Measurements from ENCODE around the gene KCNQ1OT1. TPM values are rescaled to one million over a fixed set of nuclear protein-coding genes. Genes with fewer than 3 reads are reported as not detected.

KCNQ1OT1 gene
- total and polyA plus RNA-seq, 4 donors = 0.05 to 4.9 (median 0.61) TPM

DNA sequence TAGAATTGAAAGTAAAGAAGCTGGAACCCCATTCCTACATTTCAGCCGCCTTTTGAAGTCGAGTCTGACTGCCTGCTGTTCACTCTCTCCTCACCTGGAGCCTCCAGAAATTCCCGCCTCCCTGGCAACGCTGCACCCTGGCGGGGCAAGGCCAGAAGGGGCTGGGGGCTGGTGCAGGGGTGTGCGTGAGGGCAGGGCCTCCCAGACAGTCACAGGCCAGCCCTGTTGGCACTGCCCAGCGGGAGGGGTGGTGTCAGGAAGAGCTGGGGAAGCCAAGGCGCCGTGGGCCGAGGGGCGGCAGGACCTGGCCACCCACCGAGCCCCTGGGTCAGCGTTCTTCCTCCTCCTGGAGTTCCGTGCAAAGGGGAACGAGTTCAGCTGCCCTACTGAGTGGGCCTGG is 123.2 kb downstream of the KCNQ1OT1 start (continued):
- no peak for TF ChIP-seq TAF1 (conservative IDR thresholded peaks at IDR 0.05)
- no peak for TF ChIP-seq SP1 (IDR thresholded peaks at IDR 0.05)
- TF ChIP-seq, protein P1, sequence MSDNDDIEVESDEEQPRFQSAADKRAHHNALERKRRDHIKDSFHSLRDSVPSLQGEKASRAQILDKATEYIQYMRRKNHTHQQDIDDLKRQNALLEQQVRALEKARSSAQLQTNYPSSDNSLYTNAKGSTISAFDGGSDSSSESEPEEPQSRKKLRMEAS (IDR thresholded peaks at IDR 0.05) = no peak
- no peak for TF ChIP-seq EGR1 (IDR thresholded peaks at IDR 0.05; ENCODE audit: low read depth in 2 of 2)
- TF ChIP-seq FOXA2 (IDR thresholded peaks at IDR 0.05) = no peak
- TF ChIP-seq YY1 (IDR thresholded peaks at IDR 0.05) = no peak
- TF ChIP-seq, protein P2, sequence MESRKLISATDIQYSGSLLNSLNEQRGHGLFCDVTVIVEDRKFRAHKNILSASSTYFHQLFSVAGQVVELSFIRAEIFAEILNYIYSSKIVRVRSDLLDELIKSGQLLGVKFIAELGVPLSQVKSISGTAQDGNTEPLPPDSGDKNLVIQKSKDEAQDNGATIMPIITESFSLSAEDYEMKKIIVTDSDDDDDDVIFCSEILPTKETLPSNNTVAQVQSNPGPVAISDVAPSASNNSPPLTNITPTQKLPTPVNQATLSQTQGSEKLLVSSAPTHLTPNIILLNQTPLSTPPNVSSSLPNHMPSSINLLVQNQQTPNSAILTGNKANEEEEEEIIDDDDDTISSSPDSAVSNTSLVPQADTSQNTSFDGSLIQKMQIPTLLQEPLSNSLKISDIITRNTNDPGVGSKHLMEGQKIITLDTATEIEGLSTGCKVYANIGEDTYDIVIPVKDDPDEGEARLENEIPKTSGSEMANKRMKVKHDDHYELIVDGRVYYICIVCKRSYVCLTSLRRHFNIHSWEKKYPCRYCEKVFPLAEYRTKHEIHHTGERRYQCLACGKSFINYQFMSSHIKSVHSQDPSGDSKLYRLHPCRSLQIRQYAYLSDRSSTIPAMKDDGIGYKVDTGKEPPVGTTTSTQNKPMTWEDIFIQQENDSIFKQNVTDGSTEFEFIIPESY (IDR thresholded peaks at IDR 0.05) = no peak
- no peak for TF ChIP-seq FOXA1 (IDR thresholded peaks at IDR 0.05)

DNA sequence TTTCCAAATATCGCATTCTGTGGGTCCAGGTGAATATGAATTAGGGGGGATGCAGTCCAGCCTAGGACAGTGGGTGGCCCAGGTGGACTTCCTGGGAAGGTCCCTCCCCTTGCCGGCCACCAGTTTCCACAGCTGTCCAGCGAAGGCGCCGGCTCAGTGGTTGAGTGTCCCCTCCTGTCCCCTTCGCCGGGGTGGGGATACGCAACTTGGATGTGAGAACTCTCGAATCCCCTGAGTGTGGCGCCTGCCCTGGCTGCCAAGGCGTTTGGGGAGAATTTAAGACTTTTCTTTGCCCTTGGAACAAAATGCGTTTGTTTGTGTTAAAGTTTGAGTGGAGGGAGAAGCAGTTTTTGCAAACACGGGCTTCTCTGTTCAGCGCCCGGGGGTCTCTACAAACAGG is 123.7 kb downstream of the KCNQ1OT1 start:
- no peak for DNase-seq (ENCODE audit: low spot score)
- no peak overlapping the region for H3K27ac ChIP-seq (ENCODE audit: low read depth in 1 of 2, low read length in 2 of 2)

More for the DNA sequence above, 123.7 kb downstream of the KCNQ1OT1 start:
- H3K36me3 ChIP-seq (ENCODE audit: control insufficient read depth in 4 of 4, insufficient read depth in 3 of 4, low read depth in 1 of 4, low read length in 3 of 4) = no peaks in the 10 kb centered on the region
- H3K4me1 ChIP-seq (ENCODE audit: control insufficient read depth in 4 of 4, insufficient read depth in 4 of 4, low read length in 3 of 4) = no peaks in the 10 kb centered on the region
- no peak overlapping the region for H3K4me3 ChIP-seq (ENCODE audit: low read depth in 1 of 3, low read length in 3 of 3)
- TF ChIP-seq YY1 (IDR thresholded peaks at IDR 0.05) = no peak
- TF ChIP-seq, protein P2 (IDR thresholded peaks at IDR 0.05) = no peak
- TF ChIP-seq RXRA (IDR thresholded peaks at IDR 0.05) = no peak
- TF ChIP-seq, protein P3, sequence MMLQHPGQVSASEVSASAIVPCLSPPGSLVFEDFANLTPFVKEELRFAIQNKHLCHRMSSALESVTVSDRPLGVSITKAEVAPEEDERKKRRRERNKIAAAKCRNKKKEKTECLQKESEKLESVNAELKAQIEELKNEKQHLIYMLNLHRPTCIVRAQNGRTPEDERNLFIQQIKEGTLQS (IDR thresholded peaks at IDR 0.05) = no peak
- TF ChIP-seq, protein P4, sequence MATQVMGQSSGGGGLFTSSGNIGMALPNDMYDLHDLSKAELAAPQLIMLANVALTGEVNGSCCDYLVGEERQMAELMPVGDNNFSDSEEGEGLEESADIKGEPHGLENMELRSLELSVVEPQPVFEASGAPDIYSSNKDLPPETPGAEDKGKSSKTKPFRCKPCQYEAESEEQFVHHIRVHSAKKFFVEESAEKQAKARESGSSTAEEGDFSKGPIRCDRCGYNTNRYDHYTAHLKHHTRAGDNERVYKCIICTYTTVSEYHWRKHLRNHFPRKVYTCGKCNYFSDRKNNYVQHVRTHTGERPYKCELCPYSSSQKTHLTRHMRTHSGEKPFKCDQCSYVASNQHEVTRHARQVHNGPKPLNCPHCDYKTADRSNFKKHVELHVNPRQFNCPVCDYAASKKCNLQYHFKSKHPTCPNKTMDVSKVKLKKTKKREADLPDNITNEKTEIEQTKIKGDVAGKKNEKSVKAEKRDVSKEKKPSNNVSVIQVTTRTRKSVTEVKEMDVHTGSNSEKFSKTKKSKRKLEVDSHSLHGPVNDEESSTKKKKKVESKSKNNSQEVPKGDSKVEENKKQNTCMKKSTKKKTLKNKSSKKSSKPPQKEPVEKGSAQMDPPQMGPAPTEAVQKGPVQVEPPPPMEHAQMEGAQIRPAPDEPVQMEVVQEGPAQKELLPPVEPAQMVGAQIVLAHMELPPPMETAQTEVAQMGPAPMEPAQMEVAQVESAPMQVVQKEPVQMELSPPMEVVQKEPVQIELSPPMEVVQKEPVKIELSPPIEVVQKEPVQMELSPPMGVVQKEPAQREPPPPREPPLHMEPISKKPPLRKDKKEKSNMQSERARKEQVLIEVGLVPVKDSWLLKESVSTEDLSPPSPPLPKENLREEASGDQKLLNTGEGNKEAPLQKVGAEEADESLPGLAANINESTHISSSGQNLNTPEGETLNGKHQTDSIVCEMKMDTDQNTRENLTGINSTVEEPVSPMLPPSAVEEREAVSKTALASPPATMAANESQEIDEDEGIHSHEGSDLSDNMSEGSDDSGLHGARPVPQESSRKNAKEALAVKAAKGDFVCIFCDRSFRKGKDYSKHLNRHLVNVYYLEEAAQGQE (IDR thresholded peaks at IDR 0.05) = no peak
- TF ChIP-seq HNF4G (IDR thresholded peaks at IDR 0.05) = no peak
- TF ChIP-seq HNF4A (conservative IDR thresholded peaks at IDR 0.05) = no peak
- no peak for TF ChIP-seq FOXA1 (IDR thresholded peaks at IDR 0.05)
- TF ChIP-seq JUND (IDR thresholded peaks at IDR 0.05) = no peak
- TF ChIP-seq TAF1 (conservative IDR thresholded peaks at IDR 0.05) = no peak
- no peak for TF ChIP-seq RAD21 (IDR thresholded peaks at IDR 0.05)
- TF ChIP-seq, protein P5, sequence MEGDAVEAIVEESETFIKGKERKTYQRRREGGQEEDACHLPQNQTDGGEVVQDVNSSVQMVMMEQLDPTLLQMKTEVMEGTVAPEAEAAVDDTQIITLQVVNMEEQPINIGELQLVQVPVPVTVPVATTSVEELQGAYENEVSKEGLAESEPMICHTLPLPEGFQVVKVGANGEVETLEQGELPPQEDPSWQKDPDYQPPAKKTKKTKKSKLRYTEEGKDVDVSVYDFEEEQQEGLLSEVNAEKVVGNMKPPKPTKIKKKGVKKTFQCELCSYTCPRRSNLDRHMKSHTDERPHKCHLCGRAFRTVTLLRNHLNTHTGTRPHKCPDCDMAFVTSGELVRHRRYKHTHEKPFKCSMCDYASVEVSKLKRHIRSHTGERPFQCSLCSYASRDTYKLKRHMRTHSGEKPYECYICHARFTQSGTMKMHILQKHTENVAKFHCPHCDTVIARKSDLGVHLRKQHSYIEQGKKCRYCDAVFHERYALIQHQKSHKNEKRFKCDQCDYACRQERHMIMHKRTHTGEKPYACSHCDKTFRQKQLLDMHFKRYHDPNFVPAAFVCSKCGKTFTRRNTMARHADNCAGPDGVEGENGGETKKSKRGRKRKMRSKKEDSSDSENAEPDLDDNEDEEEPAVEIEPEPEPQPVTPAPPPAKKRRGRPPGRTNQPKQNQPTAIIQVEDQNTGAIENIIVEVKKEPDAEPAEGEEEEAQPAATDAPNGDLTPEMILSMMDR (IDR thresholded peaks at IDR 0.05; ENCODE audit: low read depth, low read length, missing input control) = no peak
- TF ChIP-seq SP1 (IDR thresholded peaks at IDR 0.05) = no peak
- no peak for TF ChIP-seq NR2F2 (IDR thresholded peaks at IDR 0.05)
- TF ChIP-seq EGR1 (IDR thresholded peaks at IDR 0.05; ENCODE audit: low read depth in 2 of 2) = no peak
- TF ChIP-seq GABPA (IDR thresholded peaks at IDR 0.05 in 1 of 2, conservative IDR thresholded peaks at IDR 0.05 in 1 of 2) = no peak
- no peak for TF ChIP-seq FOXA2 (IDR thresholded peaks at IDR 0.05)
- TF ChIP-seq, protein P1 (IDR thresholded peaks at IDR 0.05) = no peak
- no peaks in the 10 kb centered on the region for H3K27me3 ChIP-seq (ENCODE audit: control insufficient read depth in 4 of 4, insufficient read depth in 4 of 4, low read length in 3 of 4)
- WGBS = 94% methylated on average over 15 of the region's 15 CpGs
- H3K9me3 ChIP-seq (ENCODE audit: control insufficient read depth in 4 of 4, low read length in 3 of 4) = no peaks in the 10 kb centered on the region
- no peak overlapping the region for H3K9ac ChIP-seq (ENCODE audit: low read depth in 1 of 2, low read length in 2 of 2)
